GM19099 (cell line): Measurements from ENCODE around the gene RCAN2.

Source experiments
- POLR2A ChIP-seq: IDR thresholded peaks from 3 replicates; pipeline ENCODE4 v1.6.1; 2011; ENCODE audit warnings: low read depth; ENCODE audit not compliant: insufficient read length; ENCODE audit errors: extremely low read depth

Gene RCAN2

DNA sequence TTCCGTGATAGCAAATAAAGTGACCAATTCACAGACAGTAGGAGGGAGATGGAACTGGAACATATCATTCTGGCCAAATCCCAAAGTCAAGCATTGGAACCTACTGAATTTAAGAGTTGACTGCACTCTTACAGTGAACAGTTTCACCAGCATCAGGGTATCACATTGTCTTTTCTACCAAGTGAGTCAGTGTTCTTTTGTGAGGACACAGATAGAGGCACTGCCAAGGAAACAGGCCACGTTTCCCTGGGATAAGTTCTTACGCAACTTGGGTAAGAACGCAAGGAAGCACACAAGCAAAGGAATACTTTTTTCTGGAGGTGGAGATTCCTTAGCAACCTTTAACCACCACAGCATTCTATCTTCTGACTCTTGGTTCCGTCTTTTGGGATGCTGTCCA, 291.9 kb downstream of the RCAN2 start:
- TF ChIP-seq POLR2A, result no peak

- TF ChIP-seq POLR2A, result no peak
Measured at GRCh38 chr6:46191961-46192360, 299.3 kb downstream of the RCAN2 start.

GRCh38 chr6:46190889-46191288, 300.4 kb downstream of the RCAN2 start:
- no peak for TF ChIP-seq POLR2A

DNA sequence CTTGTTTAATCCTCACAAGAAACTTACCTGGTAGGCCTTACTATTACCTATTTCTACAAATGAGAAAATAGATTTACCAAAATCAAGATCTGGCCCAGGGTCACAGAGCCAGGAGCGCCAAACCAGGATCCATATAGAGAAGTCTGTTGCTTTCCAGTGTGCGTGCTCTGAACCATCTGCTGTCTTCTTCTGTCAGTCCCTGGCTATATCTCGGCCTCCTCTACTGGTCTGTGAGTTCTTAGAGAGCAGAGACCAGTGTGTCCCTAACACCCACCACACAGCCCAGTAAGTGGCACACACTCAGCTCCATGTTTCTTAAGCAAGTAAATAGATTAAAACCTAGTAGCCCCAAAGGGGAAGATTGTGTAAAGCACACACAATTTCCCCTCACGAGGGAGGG, 301.5 kb downstream of the RCAN2 start:
- TF ChIP-seq POLR2A, result no peak

- TF ChIP-seq POLR2A, result no peak
Measured at GRCh38 chr6:46186583-46186982, 304.7 kb downstream of the RCAN2 start.

- no peak for TF ChIP-seq POLR2A
Measured at GRCh38 chr6:46184114-46184513, 307.1 kb downstream of the RCAN2 start.

- TF ChIP-seq POLR2A, result no peak
Measured at GRCh38 chr6:46175976-46176375, 315.3 kb downstream of the RCAN2 start.

DNA sequence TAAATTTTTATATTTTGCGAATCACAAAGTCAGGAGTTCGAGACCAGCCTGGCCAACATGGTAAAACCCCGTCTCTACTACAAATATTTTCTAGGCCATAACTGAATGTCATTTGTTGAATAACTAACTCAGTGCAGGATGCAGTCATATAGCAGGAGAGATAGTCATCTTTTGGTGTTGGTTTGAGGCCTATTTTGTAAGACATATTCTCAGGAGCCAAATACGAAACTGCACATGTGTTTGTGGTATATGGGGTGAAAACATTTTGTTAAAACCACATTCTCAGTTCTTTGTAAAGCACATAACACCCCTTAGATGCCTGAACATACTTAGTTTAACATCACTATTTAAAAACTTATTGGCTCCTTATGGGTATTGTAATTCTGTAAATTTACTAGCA, 315.8 kb downstream of the RCAN2 start:
- no peak for TF ChIP-seq POLR2A

GRCh38 chr6:46174904-46175303, 316.3 kb downstream of the RCAN2 start:
- no peak for TF ChIP-seq POLR2A

DNA sequence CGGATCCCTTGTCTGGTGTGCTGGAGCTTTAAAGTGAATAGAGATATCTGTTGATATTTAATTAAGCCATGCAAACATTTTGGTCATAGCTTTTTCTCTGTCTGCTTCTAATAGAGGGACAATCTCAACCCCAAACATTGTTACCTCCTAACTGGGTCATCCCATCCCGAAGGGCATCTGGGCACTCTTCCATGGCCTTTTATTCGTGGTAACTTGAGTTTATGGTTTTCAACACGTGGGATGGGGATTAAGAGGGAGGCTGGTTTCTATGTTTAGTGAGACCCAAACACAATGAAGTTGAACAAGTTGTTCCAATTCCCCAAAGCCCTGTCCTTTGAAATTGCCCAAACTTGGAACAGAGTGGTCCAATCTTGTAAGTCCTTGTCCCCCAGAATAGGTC, 319.1 kb downstream of the RCAN2 start:
- TF ChIP-seq POLR2A, result no peak
